Neural cell (in vitro differentiated cells): ENCODE results near the gene PLCB1. TPM values are rescaled to one million over a fixed set of nuclear protein-coding genes. Genes with fewer than 3 reads are reported as not detected.
A peak's percentile ranks its signal among the peaks of the same experiment; 100 is the strongest.

ENCODE experiments used
- H2AFZ ChIP-seq: fragments of 200-600, 300-800 bp; sonication (generic), shearing (Covaris generic); 2 replicates; pipeline ENCODE4 v1.6.0; 2014; ENCODE audit warnings: low read depth, mild to moderate bottlenecking, antibody characterized with exemption, low read length, moderate library complexity
- H3F3A ChIP-seq: fragments of 200-600 bp; shearing (Covaris generic); 2 replicates; pipeline ENCODE4 v1.6.1; 2016; ENCODE audit warnings: mild to moderate bottlenecking, moderate library complexity, mixed read lengths, antibody characterized with exemption, low read length; ENCODE audit not compliant: insufficient read depth, poor library complexity, severe bottlenecking
- H3K27ac ChIP-seq: fragments of 200-600, 300-800 bp; sonication (generic), shearing (Covaris generic); 2 replicates; pipeline ENCODE4 v1.5.1; 2014; ENCODE audit warnings: mild to moderate bottlenecking, low read length, moderate library complexity
- H3K27me3 ChIP-seq: fragments of 300-800, 200-600 bp; sonication (generic), shearing (Covaris generic); 2 replicates; pipeline ENCODE4 v1.6.0; 2014; ENCODE audit warnings: mild to moderate bottlenecking, low read depth, low read length, moderate library complexity; ENCODE audit not compliant: insufficient read depth
- H3K36me3 ChIP-seq: fragments of 300-800, 200-600 bp; sonication (generic), shearing (Covaris generic); 2 replicates; pipeline ENCODE4 v1.5.1; 2014; ENCODE audit warnings: mild to moderate bottlenecking, antibody characterized with exemption, low read length, moderate library complexity; ENCODE audit not compliant: insufficient read depth
- H3K4me2 ChIP-seq: fragments of 300-800, 200-600 bp; sonication (generic), shearing (Covaris generic); 2 replicates; pipeline ENCODE4 v1.6.0; 2014; ENCODE audit warnings: mild to moderate bottlenecking, low read length
- H3K4me3 ChIP-seq: fragments of 300-800, 200-600 bp; sonication (generic), shearing (Covaris generic); 2 replicates; pipeline ENCODE4 v1.5.1; 2014; ENCODE audit warnings: mild to moderate bottlenecking, low read length, moderate library complexity
- H3K79me2 ChIP-seq: fragments of 200-600 bp; shearing (Covaris generic); replicated peaks from 2 replicates; pipeline ENCODE4 v1.6.0; 2014; ENCODE audit warnings: mild to moderate bottlenecking, low read length, moderate library complexity; ENCODE audit not compliant: insufficient read depth
- H3K9ac ChIP-seq: fragments of 300-800, 200-600 bp; sonication (generic), shearing (Covaris generic); 2 replicates; pipeline ENCODE4 v1.6.1; 2016; ENCODE audit warnings: mild to moderate bottlenecking, low read length, mixed read lengths
- H3K9me2 ChIP-seq: fragments of 200-600 bp; shearing (Covaris generic); 2 replicates; pipeline ENCODE4 v1.6.1; 2016; ENCODE audit warnings: mild to moderate bottlenecking, low read length, mixed read lengths; ENCODE audit not compliant: insufficient read depth
- H3K9me3 ChIP-seq: fragments of 200-600, 300-800 bp; sonication (generic), shearing (Covaris generic); 2 replicates; pipeline ENCODE4 v1.6.1; 2016; ENCODE audit warnings: mild to moderate bottlenecking, mixed run types, low read length, moderate library complexity, mixed read lengths
- H4K20me1 ChIP-seq: fragments of 200-600 bp; shearing (Covaris generic); 2 replicates; pipeline ENCODE4 v1.6.1; 2016; ENCODE audit warnings: mild to moderate bottlenecking, mixed run types; ENCODE audit not compliant: insufficient read depth
- EP300 ChIP-seq: fragments of 450-650 bp; conservative IDR thresholded peaks from 2 replicates; pipeline ENCODE4 v1.6.1; 2014; ENCODE audit warnings: antibody characterized with exemption, mild to moderate bottlenecking, moderate library complexity; ENCODE audit not compliant: poor library complexity, severe bottlenecking
- EZH2 ChIP-seq: fragments of 200-600, 300-800 bp; shearing (Covaris generic), sonication (generic); IDR thresholded peaks from 2 replicates; pipeline ENCODE4 v1.6.1; 2014; ENCODE audit warnings: antibody characterized with exemption, low read length, borderline replicate concordance, mild to moderate bottlenecking; ENCODE audit not compliant: insufficient read depth, poor library complexity, severe bottlenecking
- MXI1 ChIP-seq: fragments of 450-650 bp; conservative IDR thresholded peaks from 2 replicates; pipeline ENCODE4 v1.6.1; 2014; ENCODE audit warnings: antibody characterized with exemption, mild to moderate bottlenecking; ENCODE audit not compliant: poor library complexity, severe bottlenecking
- POLR2AphosphoS5 ChIP-seq: IDR thresholded peaks from 2 replicates; pipeline ENCODE4 v1.6.1; 2012
- RAD21 ChIP-seq: fragments of 450-650 bp; conservative IDR thresholded peaks from 2 replicates; pipeline ENCODE4 v1.6.1; 2014; ENCODE audit warnings: antibody characterized with exemption, mild to moderate bottlenecking, moderate library complexity
- REST ChIP-seq: IDR thresholded peaks from 2 replicates; pipeline ENCODE4 v1.6.1; 2012; ENCODE audit warnings: borderline replicate concordance
- SMC3 ChIP-seq: fragments of 450-650 bp; conservative IDR thresholded peaks from 2 replicates; pipeline ENCODE4 v1.6.1; 2014; ENCODE audit warnings: antibody characterized with exemption, mild to moderate bottlenecking, moderate library complexity; ENCODE audit not compliant: poor library complexity
- TAF1 ChIP-seq: IDR thresholded peaks from 2 replicates; pipeline ENCODE4 v1.6.1; 2012; ENCODE audit warnings: low read depth
- polyA plus RNA-seq: library from polyadenylated mRNA; depleted of rRNA; stranded (reverse); fragments of >200 nt; gene quantifications from 2 replicates; pipeline ENCODE4 v1.2.3, GENCODE V29; 2014
- TF ChIP-seq, protein P1 (sequence below): fragments of 450-650 bp; IDR thresholded peaks from 2 replicates; pipeline ENCODE4 v1.5.1; 2014; ENCODE audit warnings: antibody characterized with exemption, mild to moderate bottlenecking, moderate library complexity; ENCODE audit not compliant: poor library complexity, severe bottlenecking

PLCB1 gene
- polyA plus RNA-seq, 1 donor from 2014 or later: 11.4 TPM

DNA sequence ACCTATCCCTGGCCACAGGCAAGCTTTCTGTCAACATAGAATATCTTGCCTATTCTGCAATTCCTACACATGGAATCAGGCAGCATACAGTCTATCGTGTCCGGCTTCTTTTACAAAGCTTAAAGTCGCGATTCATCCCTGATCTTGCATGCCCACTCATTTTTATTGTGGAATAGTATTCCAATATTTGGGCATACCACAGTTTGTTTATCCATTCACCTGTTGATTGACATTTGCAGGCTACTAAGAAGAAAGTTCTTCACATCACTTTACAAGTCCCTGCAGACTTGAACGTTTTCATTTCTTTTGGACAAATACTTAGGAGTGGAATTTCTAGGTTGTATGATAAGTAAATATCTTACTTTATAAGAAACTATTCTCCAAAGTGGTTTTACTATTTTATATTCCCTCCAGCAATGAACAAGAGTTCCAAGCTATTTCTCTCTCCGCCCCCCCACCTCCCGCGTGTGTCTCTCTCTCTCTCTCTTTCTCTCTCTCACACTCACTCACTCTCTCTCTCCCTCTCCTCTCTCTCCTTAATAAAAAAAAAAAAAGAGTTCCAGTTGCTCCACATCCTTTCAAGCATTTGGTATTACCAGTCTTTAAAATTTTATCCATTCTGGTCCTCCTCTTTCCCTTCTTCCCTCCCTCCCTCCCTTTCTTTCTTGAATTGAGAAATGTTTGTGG, 1.1 kb upstream of the PLCB1 start:
- Histone ChIP-seq H3K9me2 (no peaks in the 10 kb centered on the region), H3K4me2 (no peak overlapping the region), H3K4me3 (peak overlapping the region; percentile 84), H3K36me3 (no peaks in the 10 kb centered on the region), H3K27ac (no peak overlapping the region), H3K9me3 (no peaks in the 10 kb centered on the region), H3K27me3 (no peaks in the 10 kb centered on the region), H3K79me2 (no peaks in the 10 kb centered on the region), H4K20me1 (no peaks in the 10 kb centered on the region), H3F3A (peaks cover 2% of the 10 kb centered on the region), H2AFZ (no peak overlapping the region), H3K9ac (no peak overlapping the region)
- TF ChIP-seq EP300 (no peak), REST (no peak), SMC3 (no peak), EZH2 (no peak)

- Histone ChIP-seq H3K9me3 (no peaks in the 10 kb centered on the region), H3K9ac (peak overlapping the region; percentile 71), H3K4me3 (peak overlapping the region; percentile 84), H2AFZ (no peak overlapping the region), H3K4me2 (peak overlapping the region; percentile 79), H3F3A (peaks cover 2% of the 10 kb centered on the region), H3K79me2 (no peaks in the 10 kb centered on the region), H4K20me1 (no peaks in the 10 kb centered on the region), H3K9me2 (no peaks in the 10 kb centered on the region), H3K27ac (peak overlapping the region; percentile 39), H3K36me3 (no peaks in the 10 kb centered on the region), H3K27me3 (no peaks in the 10 kb centered on the region)
- TF ChIP-seq POLR2AphosphoS5: no peak
- TF ChIP-seq RAD21: peak; percentile 23
Measured at GRCh38 chr20:8132484-8133309, 631 bp downstream of the PLCB1 start.

GRCh38 chr20:8133310-8133768, 1.3 kb downstream of the PLCB1 start:
- Histone ChIP-seq H3K79me2 (no peaks in the 10 kb centered on the region), H4K20me1 (no peaks in the 10 kb centered on the region), H3K36me3 (no peaks in the 10 kb centered on the region), H3K9me3 (no peaks in the 10 kb centered on the region), H3K27me3 (no peaks in the 10 kb centered on the region), H3K27ac (no peak overlapping the region), H3K9me2 (no peaks in the 10 kb centered on the region), H3K4me2 (peak overlapping the region; percentile 79), H3K9ac (no peak overlapping the region), H3K4me3 (peak overlapping the region; percentile 84), H3F3A (peaks cover 2% of the 10 kb centered on the region), H2AFZ (no peak overlapping the region)
- TF ChIP-seq, protein P1, sequence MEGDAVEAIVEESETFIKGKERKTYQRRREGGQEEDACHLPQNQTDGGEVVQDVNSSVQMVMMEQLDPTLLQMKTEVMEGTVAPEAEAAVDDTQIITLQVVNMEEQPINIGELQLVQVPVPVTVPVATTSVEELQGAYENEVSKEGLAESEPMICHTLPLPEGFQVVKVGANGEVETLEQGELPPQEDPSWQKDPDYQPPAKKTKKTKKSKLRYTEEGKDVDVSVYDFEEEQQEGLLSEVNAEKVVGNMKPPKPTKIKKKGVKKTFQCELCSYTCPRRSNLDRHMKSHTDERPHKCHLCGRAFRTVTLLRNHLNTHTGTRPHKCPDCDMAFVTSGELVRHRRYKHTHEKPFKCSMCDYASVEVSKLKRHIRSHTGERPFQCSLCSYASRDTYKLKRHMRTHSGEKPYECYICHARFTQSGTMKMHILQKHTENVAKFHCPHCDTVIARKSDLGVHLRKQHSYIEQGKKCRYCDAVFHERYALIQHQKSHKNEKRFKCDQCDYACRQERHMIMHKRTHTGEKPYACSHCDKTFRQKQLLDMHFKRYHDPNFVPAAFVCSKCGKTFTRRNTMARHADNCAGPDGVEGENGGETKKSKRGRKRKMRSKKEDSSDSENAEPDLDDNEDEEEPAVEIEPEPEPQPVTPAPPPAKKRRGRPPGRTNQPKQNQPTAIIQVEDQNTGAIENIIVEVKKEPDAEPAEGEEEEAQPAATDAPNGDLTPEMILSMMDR: no peak
- TF ChIP-seq POLR2AphosphoS5 (no peak), REST (no peak), RAD21 (no peak), MXI1 (no peak), EP300 (no peak), TAF1 (no peak), EZH2 (no peak), SMC3 (no peak)
